ENCODE measurements around the gene WAPL. TPM values are rescaled to one million over a fixed set of nuclear protein-coding genes. Genes with fewer than 3 reads are reported as not detected.
"Not testable (repeated sequence)": the region's sequence is repeated elsewhere in the genome, so short reads cannot be mapped to it uniquely, and the experiment has no call there.

Gene WAPL
- total RNA-seq, 1 donor from 2014 or later, result 36.1 TPM

DNA sequence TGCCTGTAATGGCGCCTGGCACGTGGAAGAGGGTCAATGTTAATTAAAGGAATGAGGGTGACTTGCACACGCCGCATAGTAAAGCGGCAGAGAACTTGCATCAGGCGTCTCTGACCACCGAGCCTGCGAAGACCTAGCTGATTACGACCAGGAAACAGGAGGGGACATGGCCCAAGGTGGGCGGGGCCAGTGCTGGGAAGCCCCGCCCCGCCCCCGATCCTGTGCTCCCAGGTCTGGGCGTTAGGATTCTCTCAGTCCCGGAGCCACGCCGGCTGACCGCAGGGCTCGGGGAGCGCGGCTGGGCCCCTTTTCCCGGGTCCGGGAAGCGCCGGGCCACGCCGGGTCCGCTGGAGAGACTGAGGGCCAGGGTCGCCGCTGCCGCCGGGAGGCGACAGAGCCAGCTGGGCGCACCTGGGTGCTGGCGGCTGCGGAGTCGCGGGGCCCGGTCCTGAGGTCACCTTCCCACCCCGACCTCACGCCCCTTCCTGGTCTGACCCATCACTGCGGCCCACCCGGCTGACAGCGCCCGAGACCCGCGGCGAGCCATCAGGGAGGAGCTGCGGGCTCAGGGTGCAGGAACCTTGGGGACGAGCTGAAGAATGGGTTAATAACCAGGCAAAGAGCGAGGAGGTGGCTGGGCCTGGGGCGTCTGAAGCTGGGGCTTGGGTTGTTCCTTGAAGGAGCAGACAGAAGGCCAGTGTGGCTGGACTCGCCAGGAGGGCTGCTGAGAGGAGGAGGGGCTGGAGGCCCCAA lies 132.0 kb downstream of the WAPL start:
- no peak for DNase-seq (ENCODE audit: low read depth)

DNA sequence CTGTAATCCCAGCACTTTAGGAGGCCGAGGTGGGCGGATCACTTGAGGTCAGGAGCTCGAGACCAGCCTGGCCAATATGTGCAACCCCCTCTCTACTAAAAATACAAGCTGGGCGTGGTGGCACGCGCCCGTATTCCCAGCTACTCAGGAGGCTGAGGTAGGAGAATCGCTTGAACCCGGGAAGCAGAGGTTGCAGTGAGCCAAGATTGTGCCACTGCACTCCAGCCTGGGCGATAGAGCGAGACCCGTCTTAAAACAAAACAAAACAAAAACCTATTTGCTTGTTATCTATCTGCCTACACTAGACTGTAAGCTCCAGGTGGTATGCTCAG lies 132.5 kb downstream of the WAPL start:
- DNase-seq (ENCODE audit: low read depth), result not testable (repeated sequence)

DNA sequence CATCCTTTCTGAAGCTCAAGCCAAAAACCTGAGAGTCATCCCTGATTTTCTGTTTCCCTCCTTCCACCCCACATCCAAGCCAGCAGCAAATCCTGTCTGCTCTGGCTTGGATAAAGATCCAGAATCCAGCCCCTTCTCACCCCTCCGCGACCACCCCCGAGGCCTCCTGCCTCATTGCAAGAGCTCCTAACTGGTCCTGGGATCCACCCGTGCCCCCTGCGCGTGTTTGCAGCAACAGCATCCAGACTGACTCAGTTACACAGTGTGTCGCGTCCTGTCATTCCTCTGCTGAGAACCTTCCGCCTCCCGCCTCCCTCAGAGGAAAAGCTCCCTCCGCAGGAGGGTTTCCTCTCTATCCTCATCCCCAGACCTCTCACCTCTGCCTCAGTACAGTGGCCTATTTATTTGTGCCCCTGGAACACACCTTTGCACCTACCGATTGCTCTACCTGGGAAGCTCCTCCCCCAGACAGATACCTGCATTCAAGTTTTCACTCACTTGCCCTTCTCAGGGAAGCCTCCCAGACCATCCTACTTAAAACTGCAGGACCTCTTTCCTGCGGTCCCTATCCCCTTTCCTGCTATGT lies 133.4 kb downstream of the WAPL start:
- no peak for DNase-seq (ENCODE audit: low read depth)

DNA sequence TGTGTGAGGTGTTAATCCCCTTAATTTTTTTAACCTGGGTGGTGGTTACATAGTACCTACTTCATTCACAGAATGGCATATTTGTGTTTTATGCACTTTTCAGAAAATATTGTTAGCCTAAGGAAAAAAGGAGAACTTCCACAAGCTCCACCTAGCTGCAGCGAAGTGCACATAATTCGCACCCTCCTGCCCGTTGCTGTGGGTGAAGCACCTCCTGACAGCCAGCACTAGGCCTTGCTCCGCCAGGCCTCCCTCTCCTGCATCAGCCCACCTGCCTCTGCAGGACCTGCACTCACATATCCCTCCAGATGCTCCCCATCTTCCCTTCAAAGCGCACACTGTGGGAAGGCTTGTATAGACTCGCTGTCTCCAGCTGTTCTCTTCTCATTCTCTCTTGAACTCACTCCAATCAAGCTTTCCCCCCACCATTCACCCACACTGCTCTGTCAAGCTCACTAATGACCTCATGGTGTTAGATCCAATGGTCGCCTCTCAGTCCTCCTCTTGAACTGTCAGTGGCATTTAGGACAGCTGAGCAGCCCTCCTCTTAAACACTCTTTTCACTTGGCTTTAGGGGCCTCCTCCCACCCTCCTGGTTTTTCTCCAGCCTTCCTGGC lies 134.3 kb downstream of the WAPL start:
- no peak for DNase-seq (ENCODE audit: low read depth)

DNA sequence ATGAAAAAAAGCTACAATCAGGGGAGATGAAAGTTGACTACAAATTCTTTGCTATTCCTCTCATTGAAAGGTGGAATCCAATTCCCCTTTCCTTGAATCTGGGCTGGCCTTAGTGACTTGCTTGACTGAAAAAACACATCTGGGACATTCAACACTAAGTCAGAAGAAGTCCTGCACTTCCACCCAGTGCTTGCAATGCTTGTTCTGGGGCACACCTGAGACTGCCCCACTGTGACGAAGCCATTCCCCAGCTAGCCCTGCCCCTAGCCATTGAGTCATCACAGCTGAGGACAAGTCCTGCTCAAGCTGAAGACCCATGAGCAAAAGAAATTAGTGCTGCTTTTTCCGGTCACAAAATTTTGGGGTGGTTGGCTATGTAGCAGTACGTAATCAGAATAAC lies 135.8 kb downstream of the WAPL start:
- DNase-seq (ENCODE audit: low read depth), result no peak

Other genes with a start within 250 kb of the WAPL start
- gene GRID1, start 155.0 kb downstream of the WAPL start, total RNA-seq, result not detected in 2 replicates
- not detected in 2 replicates for gene OPN4, start 132.8 kb upstream of the WAPL start, total RNA-seq
- gene LDB3, start 146.7 kb upstream of the WAPL start, total RNA-seq, result 107 and 137 TPM in 2 replicates
- gene BMPR1A, start 234.8 kb upstream of the WAPL start, total RNA-seq, result 45.8 and 46.2 TPM in 2 replicates

Measured in myocyte (in vitro differentiated cells).